Thymus (tissue), 11 donors: ENCODE results near the gene PDCD2L. TPM values are rescaled to one million over a fixed set of nuclear protein-coding genes. Genes with fewer than 3 reads are reported as not detected.
"Not testable (repeated sequence)": the region's sequence is repeated elsewhere in the genome, so short reads cannot be mapped to it uniquely, and the experiment has no call there.

Experiments used
- DNase-seq, 9 donors: peaks; one replicate each; pipeline ENCODE4 v3.0.0-alpha.2; 2013; ENCODE audit warnings: low spot score in 9 of 9, low read depth in 6 of 9, missing footprints in 1 of 9
- H3K27ac ChIP-seq, 2 donors: one replicate each; pipeline ENCODE4 v1.5.1; 2013; ENCODE audit warnings: control low read depth in 1 of 2, low read depth in 1 of 2, low read length in 1 of 2, mild to moderate bottlenecking in 1 of 2, moderate library complexity in 1 of 2
- H3K27me3 ChIP-seq, 2 donors: one replicate each; pipeline ENCODE4 v1.5.1; 2013; ENCODE audit warnings: low read length in 1 of 2; ENCODE audit not compliant: control insufficient read depth in 2 of 2, insufficient read depth in 1 of 2
- H3K36me3 ChIP-seq, 2 donors: one replicate each; pipeline ENCODE4 v1.5.1; 2013; ENCODE audit warnings: low read length in 1 of 2, mild to moderate bottlenecking in 1 of 2, moderate library complexity in 1 of 2; ENCODE audit not compliant: control insufficient read depth in 2 of 2, insufficient read depth in 2 of 2
- H3K4me1 ChIP-seq, 2 donors: one replicate each; pipeline ENCODE4 v1.5.1; 2013; ENCODE audit warnings: low read length in 2 of 2; ENCODE audit not compliant: control insufficient read depth in 2 of 2, insufficient read depth in 2 of 2
- H3K4me3 ChIP-seq, 2 donors: one replicate each; pipeline ENCODE4 v1.5.1; 2013; ENCODE audit warnings: low read length in 2 of 2, control low read depth in 1 of 2, mild to moderate bottlenecking in 1 of 2
- H3K9me3 ChIP-seq, 2 donors: one replicate each; pipeline ENCODE4 v1.5.1; 2013; ENCODE audit warnings: low read length in 1 of 2, mild to moderate bottlenecking in 1 of 2; ENCODE audit not compliant: control insufficient read depth in 2 of 2, insufficient read depth in 1 of 2
- WGBS: extraction: QIAGEN DNeasy Blood & Tissue Kit; methylation state at CpG from one replicate; pipeline ENCODE4 v1.1.7; 2013; 5-methylcytosine and 5-hydroxymethylcytosine counted together
- polyA plus RNA-seq: library from polyadenylated mRNA; stranded (reverse); fragments of 200-250 nt; gene quantifications from one replicate; pipeline ENCODE4 v1.2.3, GENCODE V29; 2013
- total RNA-seq: library from RNA; stranded (reverse); fragments of 120-200 nt; gene quantifications from one replicate; pipeline ENCODE4 v1.2.4, GENCODE V29; 2013
- donor health status: healthy.

PDCD2L gene
- total and polyA plus RNA-seq, 2 donors: 10.5 to 14.1 TPM

DNA sequence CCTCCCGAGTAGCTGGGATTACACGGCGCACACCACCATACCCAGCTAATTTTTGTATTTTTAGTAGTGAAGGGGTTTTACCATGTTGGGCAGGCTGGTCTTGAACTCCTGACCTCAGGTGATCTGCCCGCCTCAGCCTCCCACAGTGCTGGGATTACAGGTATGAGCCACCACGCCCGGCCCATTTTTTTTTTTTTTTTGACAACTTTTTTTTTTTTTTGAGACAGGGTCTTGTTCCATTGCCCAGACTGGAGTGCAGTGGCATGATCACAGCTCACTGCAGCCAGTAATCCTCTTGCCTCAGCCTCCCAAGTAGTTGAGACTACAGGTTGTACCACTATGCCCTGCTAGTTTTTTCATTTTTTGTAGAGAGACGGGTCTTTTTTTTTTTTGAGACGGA lies 3.4 kb upstream of the PDCD2L start:
- H3K4me3 ChIP-seq, H3K9me3 ChIP-seq, DNase-seq, H3K4me1 ChIP-seq, H3K27ac ChIP-seq, H3K27me3 ChIP-seq: not testable (repeated sequence)
- H3K36me3 ChIP-seq: peaks cover 22 to 42% of the 10 kb centered on the region in 2 donors
- 96% methylated on average over 8 of the region's 8 CpGs for WGBS

DNA sequence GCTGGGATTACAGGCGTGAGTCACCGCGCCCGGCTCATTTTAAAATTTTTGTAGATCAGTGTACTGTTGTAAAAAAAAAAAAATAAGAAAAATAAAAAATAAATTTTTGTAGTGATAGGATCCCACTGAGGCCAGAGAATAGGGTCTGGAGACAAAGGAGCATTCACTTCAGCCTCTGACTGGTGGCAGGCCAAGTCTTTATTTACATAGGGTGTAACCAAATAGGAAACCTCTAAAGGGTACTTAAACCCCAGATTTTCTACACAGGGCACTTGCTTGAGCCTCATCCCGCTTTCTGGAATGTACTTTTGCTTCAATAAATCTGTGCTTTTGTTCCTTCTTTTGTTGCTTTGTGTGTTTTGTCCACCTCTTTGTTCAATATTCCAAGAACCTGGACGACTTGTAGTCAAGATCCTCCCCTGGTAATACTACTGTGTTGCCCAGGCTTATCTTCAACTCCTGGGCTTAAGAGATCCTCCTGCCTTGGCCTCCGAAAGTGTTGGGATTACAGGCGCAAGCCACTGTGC lies 2.1 kb upstream of the PDCD2L start:
- Histone ChIP-seq H3K4me1 (peaks cover 0 to 6% of the 10 kb centered on the region in 2 donors), H3K27ac (no peak overlapping the region), H3K9me3 (no peaks in the 10 kb centered on the region), H3K36me3 (peaks cover 18 to 31% of the 10 kb centered on the region in 2 donors), H3K27me3 (no peaks in the 10 kb centered on the region), H3K4me3 (no peak overlapping the region)
- DNase-seq: no peak
- WGBS: 96% methylated on average over 8 of the region's 8 CpGs

DNA sequence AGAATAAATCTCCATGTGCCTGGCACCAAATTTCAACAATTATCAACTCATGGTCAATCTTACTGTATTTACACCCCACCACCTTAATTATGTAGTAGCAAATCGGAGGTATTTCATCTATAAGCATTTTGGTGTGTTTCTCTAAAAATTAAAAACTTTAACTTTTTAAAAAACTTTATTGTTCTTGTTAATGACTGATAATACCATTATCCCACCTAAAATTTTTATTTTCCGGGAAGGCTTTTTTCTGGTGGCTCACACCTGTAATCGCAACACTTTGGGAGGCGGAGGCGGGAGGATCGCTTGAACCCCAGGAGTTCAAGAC lies 453 bp upstream of the PDCD2L start:
- 46% methylated on average over 6 of the region's 6 CpGs for WGBS

DNA sequence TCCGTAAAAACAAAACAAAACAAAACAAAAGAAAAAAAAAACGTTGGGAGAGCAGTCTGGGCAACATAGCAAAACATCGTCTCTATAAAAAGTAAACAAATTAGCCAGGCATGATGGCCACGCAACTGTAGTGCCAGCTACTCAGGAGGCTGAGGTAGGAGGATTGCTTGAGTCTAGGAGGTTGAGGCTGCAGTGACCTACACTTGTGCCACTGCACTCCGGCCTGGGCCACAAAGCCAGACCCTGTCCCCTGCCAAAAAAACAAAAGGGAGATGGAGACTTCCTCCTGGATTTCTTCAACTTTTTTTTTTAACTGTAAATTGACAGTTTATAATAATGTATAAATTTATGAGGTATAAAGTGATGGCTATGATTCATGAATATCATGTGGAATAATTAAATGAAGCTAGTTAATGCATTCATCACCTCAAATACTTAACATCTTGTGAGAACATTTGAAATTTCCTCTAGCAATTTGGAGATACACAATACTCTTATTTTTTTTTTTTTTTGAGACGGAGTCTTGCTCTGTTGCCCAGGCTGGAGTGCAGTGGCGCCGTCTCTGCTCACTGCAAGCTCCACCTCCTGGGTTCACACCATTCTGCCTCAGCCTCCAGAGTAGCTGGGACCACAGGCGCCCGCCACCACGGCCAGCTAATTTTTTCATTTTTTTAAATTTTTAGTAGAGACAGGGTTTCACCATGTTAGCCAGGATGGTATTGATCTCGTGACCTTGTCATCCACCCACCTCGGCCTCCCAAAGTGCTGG lies 1.9 kb downstream of the PDCD2L start:
- DNase-seq: no peak
- no peak overlapping the region for H3K4me3 ChIP-seq
- no peaks in the 10 kb centered on the region for H3K27me3 ChIP-seq
- H3K4me1 ChIP-seq: peaks cover 0 to 6% of the 10 kb centered on the region in 2 donors
- WGBS: 95% methylated on average over 13 of the region's 13 CpGs
- H3K9me3 ChIP-seq: no peaks in the 10 kb centered on the region
- no peak overlapping the region for H3K27ac ChIP-seq
- peaks cover 6 to 9% of the 10 kb centered on the region in 2 donors for H3K36me3 ChIP-seq

More for the DNA sequence above, 453 bp upstream of the PDCD2L start:
- Histone ChIP-seq H3K4me3 (peak overlapping the region; percentile 92), H3K27ac (no peak overlapping the region), H3K9me3 (no peaks in the 10 kb centered on the region), H3K27me3 (no peaks in the 10 kb centered on the region), H3K36me3 (peaks cover 17 to 20% of the 10 kb centered on the region in 2 donors), H3K4me1 (peaks cover 0 to 6% of the 10 kb centered on the region in 2 donors)
- DNase-seq: no peak

DNA sequence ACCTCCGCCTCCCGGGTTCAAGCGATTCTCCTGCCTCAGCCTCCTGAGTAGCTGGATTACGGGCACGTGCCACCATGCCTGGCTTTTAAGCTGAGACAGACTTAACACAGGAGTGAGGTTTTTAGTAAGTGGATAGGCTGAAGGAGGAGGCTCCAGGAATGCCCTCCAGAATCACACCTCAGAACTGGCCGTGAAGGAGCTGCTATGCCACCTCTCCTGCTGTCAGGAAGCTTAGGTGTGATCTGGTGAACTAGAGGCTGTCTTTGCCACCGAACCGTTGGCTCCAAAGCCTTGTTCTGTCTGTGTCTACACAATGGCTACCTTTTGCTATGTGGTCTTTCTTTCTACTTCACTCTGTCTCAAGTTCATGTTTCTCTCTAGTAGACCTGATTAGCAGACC lies 4.2 kb downstream of the PDCD2L start:
- H3K4me3 ChIP-seq: no peak overlapping the region
- H3K9me3 ChIP-seq: no peaks in the 10 kb centered on the region
- no peaks in the 10 kb centered on the region for H3K27me3 ChIP-seq
- 96% methylated on average over 8 of the region's 8 CpGs for WGBS
- peaks cover 0 to 6% of the 10 kb centered on the region in 2 donors for H3K4me1 ChIP-seq
- DNase-seq: no peak
- H3K36me3 ChIP-seq: peaks cover 6 to 9% of the 10 kb centered on the region in 2 donors
- H3K27ac ChIP-seq: no peak overlapping the region

DNA sequence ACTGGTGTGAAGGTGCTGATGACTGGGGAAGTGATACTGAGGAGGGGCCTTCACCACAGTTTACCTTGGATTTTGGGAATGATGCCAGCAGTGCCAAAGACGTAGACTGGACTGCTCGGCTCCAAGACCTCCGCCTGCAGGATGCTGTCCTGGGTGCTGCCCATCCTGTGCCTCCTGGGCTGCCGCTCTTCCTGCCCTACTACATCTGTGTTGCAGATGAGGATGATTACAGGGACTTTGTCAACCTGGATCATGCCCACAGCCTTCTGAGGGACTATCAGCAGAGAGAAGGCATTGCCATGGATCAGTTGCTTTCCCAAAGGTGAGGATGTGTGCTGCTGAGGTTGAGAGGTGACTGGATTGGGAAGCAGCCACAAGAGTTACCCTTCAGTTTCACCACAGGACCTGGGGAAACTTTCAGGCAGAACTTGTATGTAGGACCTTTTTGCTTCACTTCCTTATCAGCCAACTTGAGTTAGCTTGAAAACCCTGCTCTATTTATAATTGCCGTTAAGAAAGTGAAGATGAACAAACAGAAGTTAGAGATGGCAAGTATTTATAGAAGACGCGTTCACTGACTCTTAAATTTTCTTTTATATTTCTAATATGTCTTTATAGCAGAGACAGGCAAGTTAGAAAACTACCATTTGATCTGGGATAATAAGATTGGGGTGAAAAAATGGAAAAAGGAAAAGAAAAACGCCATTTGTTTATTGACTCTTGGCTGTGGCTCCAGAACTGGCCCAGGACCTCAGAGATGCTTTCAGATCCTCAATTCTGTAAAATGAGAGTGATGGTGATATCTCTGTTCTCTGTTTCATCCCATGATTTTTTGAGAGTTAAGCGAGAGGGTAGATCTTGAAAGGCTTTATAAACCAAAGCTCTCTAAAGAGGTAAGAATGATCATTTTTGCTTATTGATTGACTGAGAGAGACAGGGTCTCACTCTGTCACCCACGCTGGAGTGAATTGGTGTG lies 5.3 kb downstream of the PDCD2L start:
- H3K4me1 ChIP-seq: peaks cover 0 to 3% of the 10 kb centered on the region in 2 donors
- WGBS: 98% methylated on average over 10 of the region's 10 CpGs
- H3K4me3 ChIP-seq: no peak overlapping the region
- DNase-seq: no peak
- no peak overlapping the region for H3K27ac ChIP-seq
- H3K36me3 ChIP-seq: peaks cover 8 to 15% of the 10 kb centered on the region in 2 donors
- no peaks in the 10 kb centered on the region for H3K9me3 ChIP-seq
- no peaks in the 10 kb centered on the region for H3K27me3 ChIP-seq

DNA sequence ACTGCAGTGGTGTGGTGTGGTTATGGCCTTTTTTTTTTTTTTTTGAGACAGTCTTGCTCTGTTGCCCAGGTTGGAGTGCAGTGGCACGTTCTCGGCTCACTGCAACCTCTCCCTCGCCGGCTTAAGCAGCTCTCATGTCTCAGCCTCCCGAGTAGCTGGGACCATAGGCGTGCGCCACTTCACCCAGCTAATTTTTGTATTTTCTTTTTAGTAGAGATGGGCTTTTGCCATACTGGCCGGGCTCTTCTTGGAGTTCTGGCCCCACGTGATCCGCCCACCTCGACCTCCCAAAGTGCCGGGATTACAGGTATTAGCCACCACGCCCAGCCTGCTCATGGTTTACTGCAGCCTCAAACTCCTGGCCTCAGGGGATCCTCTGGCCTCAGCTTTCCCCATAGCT lies 7.0 kb downstream of the PDCD2L start:
- no peak overlapping the region for H3K4me3 ChIP-seq
- no peaks in the 10 kb centered on the region for H3K4me1 ChIP-seq
- H3K9me3 ChIP-seq: no peaks in the 10 kb centered on the region
- no peak overlapping the region for H3K27ac ChIP-seq
- DNase-seq: no peak
- H3K27me3 ChIP-seq: no peaks in the 10 kb centered on the region
- WGBS: 98% methylated on average over 13 of the region's 13 CpGs
- peaks cover 18 to 31% of the 10 kb centered on the region in 2 donors for H3K36me3 ChIP-seq

DNA sequence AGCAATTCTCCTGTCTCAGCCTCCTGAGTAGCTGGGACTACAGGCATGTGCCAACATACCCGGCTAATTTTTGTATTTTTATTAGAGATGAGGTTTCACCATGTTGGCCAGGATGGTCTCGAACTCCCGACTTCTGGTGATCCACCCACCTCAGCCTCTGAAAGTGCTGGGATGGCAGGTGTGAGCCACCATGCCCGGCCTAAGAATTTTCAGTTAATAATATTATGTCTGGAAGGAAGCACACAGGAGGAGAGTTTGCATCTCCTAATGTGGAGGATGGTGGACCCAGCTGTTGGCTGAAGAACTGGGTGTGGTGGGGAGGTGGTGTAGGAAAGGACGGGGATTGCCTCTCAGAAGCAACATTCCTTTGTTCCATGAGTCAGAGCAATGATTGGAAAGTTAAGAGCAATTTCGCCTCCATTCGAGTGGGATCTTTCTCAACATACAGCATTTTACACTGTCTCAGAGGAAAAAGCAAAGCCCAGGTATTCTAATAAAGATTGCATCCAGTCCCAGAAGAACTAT lies 11.9 kb downstream of the PDCD2L start:
- 97% methylated on average over 7 of the region's 7 CpGs for WGBS
- H3K9me3 ChIP-seq: no peaks in the 10 kb centered on the region
- DNase-seq: no peak
- peaks cover 13 to 29% of the 10 kb centered on the region in 2 donors for H3K36me3 ChIP-seq
- no peaks in the 10 kb centered on the region for H3K4me1 ChIP-seq
- H3K27ac ChIP-seq: no peak overlapping the region
- H3K4me3 ChIP-seq: no peak overlapping the region
- H3K27me3 ChIP-seq: no peaks in the 10 kb centered on the region

DNA sequence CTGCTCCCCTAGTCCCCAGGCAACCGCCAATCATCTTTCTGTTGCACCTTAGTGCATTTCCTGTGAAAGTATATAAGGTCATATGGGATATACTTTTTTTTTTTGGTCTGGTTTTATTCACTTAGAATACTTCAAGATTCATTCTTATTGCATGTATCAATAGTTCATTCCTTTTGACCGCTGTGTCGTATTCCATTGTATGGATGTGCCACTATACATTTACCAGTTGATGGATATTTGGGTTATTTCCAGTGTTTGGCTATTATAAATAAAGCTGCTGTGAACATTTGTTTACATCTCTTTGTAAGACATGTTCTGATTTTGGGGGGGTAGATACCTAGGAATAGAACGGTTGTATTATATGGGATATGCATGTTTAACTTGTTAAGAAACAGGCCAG lies 14.1 kb downstream of the PDCD2L start:
- Histone ChIP-seq H3K9me3 (no peaks in the 10 kb centered on the region), H3K36me3 (peaks cover 13 to 33% of the 10 kb centered on the region in 2 donors), H3K27ac (no peak overlapping the region), H3K27me3 (no peaks in the 10 kb centered on the region), H3K4me1 (no peaks in the 10 kb centered on the region), H3K4me3 (no peak overlapping the region)
- 98% methylated on average over 4 of the region's 4 CpGs for WGBS
- no peak for DNase-seq
